IMR-90 (cell line): ENCODE measurements around the gene DDX59. TPM values are rescaled to one million over a fixed set of nuclear protein-coding genes. Genes with fewer than 3 reads are reported as not detected.

Source experiments
- ATAC-seq: fragments of 200-7000 bp; cut with Tn5 transposase; 2 replicates; pipeline ENCODE4 v1.9.1; 2020; ENCODE audit warnings: low read depth, mild to moderate bottlenecking, moderate library complexity
- BruUV-seq: library from RNA; stranded (reverse); fragments of 400-500 nt; replicated peaks from 2 replicates; lab custom pipeline; 2021; lab: Mats Ljungman, UMichigan
- CTCF ChIA-PET: fragments of 300-600 bp; formaldehyde crosslinking; extraction: SDS; loops from one replicate; lab custom pipeline; 2021; ENCODE audit warnings: antibody characterized with exemption; lab: Yijun Ruan, JAX
- POLR2A ChIA-PET: fragments of 300-600 bp; sonication (Branson Sonifier 250); formaldehyde crosslinking; loops from one replicate; lab custom pipeline; 2022; ENCODE audit warnings: antibody characterized with exemption; ENCODE audit not compliant: unreplicated experiment; lab: Charles Lee
- DNase-seq: peaks from one replicate; pipeline ENCODE4 v3.0.0; 2013
- H2AFZ ChIP-seq: replicated peaks from 2 replicates; pipeline ENCODE3; 2013; ENCODE audit warnings: low read length, mild to moderate bottlenecking; ENCODE audit not compliant: poor library complexity
- H2AK5ac ChIP-seq: 2 replicates; pipeline ENCODE4 v1.6.1; 2013; ENCODE audit warnings: low read depth, low read length, inconsistent platforms
- H2AK9ac ChIP-seq: replicated peaks from 2 replicates; pipeline ENCODE3; 2013; ENCODE audit warnings: mild to moderate bottlenecking, low read depth, low read length, moderate library complexity; ENCODE audit not compliant: poor library complexity
- H2BK120ac ChIP-seq: 2 replicates; pipeline ENCODE4 v1.6.1; 2013; ENCODE audit warnings: low read depth, low read length, inconsistent platforms
- H2BK15ac ChIP-seq: 3 replicates; pipeline ENCODE4 v1.6.1; 2013; ENCODE audit warnings: low read depth, low read length, inconsistent platforms
- H2BK20ac ChIP-seq: 2 replicates; pipeline ENCODE4 v1.6.1; 2013; ENCODE audit warnings: low read depth, mild to moderate bottlenecking, inconsistent platforms, low read length, moderate library complexity
- H2BK5ac ChIP-seq: 2 replicates; pipeline ENCODE4 v1.6.1; 2013; ENCODE audit warnings: mild to moderate bottlenecking, low read depth, low read length, inconsistent platforms; ENCODE audit not compliant: poor library complexity, severe bottlenecking
- H3K14ac ChIP-seq: replicated peaks from 2 replicates; pipeline ENCODE4 v1.6.1; 2013; ENCODE audit warnings: low read depth, low read length, inconsistent platforms
- H3K18ac ChIP-seq: 2 replicates; pipeline ENCODE4 v1.6.1; 2013; ENCODE audit warnings: low read depth, low read length, control low read depth
- H3K23ac ChIP-seq: 2 replicates; pipeline ENCODE4 v1.6.1; 2013; ENCODE audit warnings: low read depth, low read length, inconsistent platforms
- H3K27ac ChIP-seq: 2 replicates; pipeline ENCODE4 v1.5.1; 2013; ENCODE audit warnings: mild to moderate bottlenecking, control low read depth, low read length; ENCODE audit not compliant: insufficient read depth
- H3K27me3 ChIP-seq: 2 replicates; pipeline ENCODE4 v1.6.1; 2013; ENCODE audit warnings: low read length; ENCODE audit not compliant: control insufficient read depth, insufficient read depth
- H3K36me3 ChIP-seq: 2 replicates; pipeline ENCODE4 v1.6.1; 2013; ENCODE audit warnings: low read length, mixed read lengths; ENCODE audit not compliant: control insufficient read depth, insufficient read depth
- H3K4ac ChIP-seq: 2 replicates; pipeline ENCODE4 v1.6.1; 2013; ENCODE audit warnings: low read depth, low read length, inconsistent platforms
- H3K4me1 ChIP-seq: 2 replicates; pipeline ENCODE4 v1.6.1; 2013; ENCODE audit warnings: low read length, mixed read lengths; ENCODE audit not compliant: control insufficient read depth, insufficient read depth
- H3K4me2 ChIP-seq: 2 replicates; pipeline ENCODE4 v1.6.1; 2013; ENCODE audit warnings: low read depth, mild to moderate bottlenecking, control low read depth, low read length, moderate library complexity
- H3K4me3 ChIP-seq: 2 replicates; pipeline ENCODE4 v1.5.1; 2013; ENCODE audit warnings: low read depth, mild to moderate bottlenecking, control low read depth, low read length, moderate library complexity; ENCODE audit not compliant: insufficient read depth
- H3K56ac ChIP-seq: 2 replicates; pipeline ENCODE4 v1.6.1; 2013; ENCODE audit warnings: low read length, inconsistent platforms; ENCODE audit not compliant: insufficient read depth; ENCODE audit errors: extremely low read depth
- H3K79me1 ChIP-seq, 2 experiments: 2 replicates each; pipeline ENCODE4 v1.6.1; 2013; ENCODE audit warnings: low read length in 2 of 2, inconsistent platforms in 1 of 2, low read depth in 1 of 2
- H3K9ac ChIP-seq: 2 replicates; pipeline ENCODE4 v1.6.1; 2013; ENCODE audit warnings: low read depth, low read length, control low read depth
- H3K9me1 ChIP-seq: 2 replicates; pipeline ENCODE4 v1.6.1; 2013; ENCODE audit warnings: low read length, inconsistent platforms; ENCODE audit not compliant: insufficient read depth
- H3K9me3 ChIP-seq: 2 replicates; pipeline ENCODE4 v1.6.1; 2013; ENCODE audit warnings: low read length; ENCODE audit not compliant: control insufficient read depth, insufficient read depth
- H4K20me1 ChIP-seq: 2 replicates; pipeline ENCODE4 v1.6.1; 2013; ENCODE audit warnings: low read length, inconsistent platforms; ENCODE audit not compliant: insufficient read depth
- H4K5ac ChIP-seq: 2 replicates; pipeline ENCODE4 v1.6.1; 2013; ENCODE audit warnings: mild to moderate bottlenecking, low read depth, low read length, control low read depth
- H4K8ac ChIP-seq, 2 experiments: 2 replicates each; pipeline ENCODE4 v1.6.1; 2013; ENCODE audit warnings: low read depth in 2 of 2, low read length in 2 of 2, control low read depth in 1 of 2, inconsistent platforms in 1 of 2
- H4K91ac ChIP-seq: 2 replicates; pipeline ENCODE4 v1.6.1; 2013; ENCODE audit warnings: low read depth, low read length, inconsistent platforms; ENCODE audit not compliant: insufficient read depth
- CEBPB ChIP-seq: IDR thresholded peaks from 2 replicates; pipeline ENCODE4 v1.6.1; 2012; ENCODE audit warnings: low read depth, low read length, improper control_type of control experiment
- CHD1 ChIP-seq: IDR thresholded peaks from 2 replicates; pipeline ENCODE4 v1.6.1; 2012; ENCODE audit warnings: low read depth, low read length, improper control_type of control experiment
- CTCF ChIP-seq: conservative IDR thresholded peaks from 2 replicates; pipeline ENCODE4 v1.5.1; 2012; ENCODE audit warnings: mild to moderate bottlenecking, low read depth, low read length, improper control_type of control experiment
- ELK1 ChIP-seq: fragments of 150-350 bp; IDR thresholded peaks from 2 replicates; pipeline ENCODE4 v1.6.1; 2016; ENCODE audit warnings: low read depth, mild to moderate bottlenecking, low read length, moderate library complexity, borderline replicate concordance
- FOS ChIP-seq: fragments of 150-350 bp; IDR thresholded peaks from 2 replicates; pipeline ENCODE4 v1.6.1; 2016; ENCODE audit warnings: low read depth, low read length
- MXI1 ChIP-seq: IDR thresholded peaks from 2 replicates; pipeline ENCODE4 v1.6.1; 2012; ENCODE audit warnings: low read depth, mild to moderate bottlenecking, low read length, moderate library complexity, borderline replicate concordance
- RAD21 ChIP-seq: IDR thresholded peaks from 2 replicates; pipeline ENCODE4 v1.6.1; 2012; ENCODE audit warnings: low read length, improper control_type of control experiment
- RCOR1 ChIP-seq: IDR thresholded peaks from 2 replicates; pipeline ENCODE4 v1.6.1; 2012; ENCODE audit warnings: mild to moderate bottlenecking, low read length, improper control_type of control experiment; ENCODE audit not compliant: insufficient replicate concordance
- RFX5 ChIP-seq: IDR thresholded peaks from 2 replicates; pipeline ENCODE4 v1.8.0; 2012; ENCODE audit warnings: low read depth, mild to moderate bottlenecking, low read length, moderate library complexity
- SMC3 ChIP-seq: fragments of 150-350 bp; IDR thresholded peaks from 2 replicates; pipeline ENCODE4 v1.6.1; 2016; ENCODE audit warnings: low read depth, mild to moderate bottlenecking, antibody characterized with exemption, low read length, moderate library complexity
- USF2 ChIP-seq: fragments of 150-350 bp; IDR thresholded peaks from 2 replicates; pipeline ENCODE4 v1.6.1; 2017; ENCODE audit warnings: mild to moderate bottlenecking, antibody characterized with exemption, low read length, low read depth
- WGBS, 2 experiments: methylation state at CpG; one replicate each; pipeline versions ENCODE4 v1.1.5 to v1.1.7; 2013; ENCODE audit warnings: missing lambda C conversion rate in 2 of 2; ENCODE audit not compliant: insufficient read length in 1 of 2; ENCODE audit errors: extremely low coverage in 2 of 2; 5-methylcytosine and 5-hydroxymethylcytosine counted together
- dilution Hi-C: fragments of 300-500 bp; cut with HindIII; formaldehyde crosslinking; loops from one replicate; pipeline ENCODE4 v1.14.3; 2018; ENCODE audit warnings: low sequenced_read_pairs; ENCODE audit not compliant: unreplicated experiment
- in situ Hi-C: fragments of 300-500 bp; cut with MboI; formaldehyde crosslinking; loops from 3 replicates; pipeline ENCODE4 v1.14.3; 2019; ENCODE audit warnings: low sequenced_read_pairs, inconsistent platforms, mixed read lengths
- intact Hi-C: fragments of 100-400 bp; cut with micrococcal nuclease; formaldehyde crosslinking; loops from 2 replicates; pipeline ENCODE4 v1.10.0; 2022
- polyA plus RNA-seq, 3 experiments: library from polyadenylated mRNA; depleted of rRNA; stranded (reverse); fragments of >200 nt; gene quantifications; 2 replicates each; pipeline ENCODE4 v1.2.3, GENCODE V29; 2012; ENCODE audit warnings: low replicate concordance in 1 of 3
- total RNA-seq: library from RNA; depleted of rRNA; stranded (reverse); fragments of >200 nt; gene quantifications from 2 replicates; pipeline ENCODE4 v1.2.3, GENCODE V29; 2012

Gene DDX59
- total and polyA plus RNA-seq, 2 of the 4 experiments (the other 2 are of a cell fraction), result 8.6 to 9.1 TPM

- H3K27me3 ChIP-seq, result no peaks in the 10 kb centered on the region
- H2BK20ac ChIP-seq, result no peak overlapping the region
- H2BK5ac ChIP-seq, result no peak overlapping the region
- no peak overlapping the region for H2AK5ac ChIP-seq
- no peak overlapping the region for H3K23ac ChIP-seq
- H3K36me3 ChIP-seq, result no peaks in the 10 kb centered on the region
- H4K5ac ChIP-seq, result no peak overlapping the region
- no peak overlapping the region for H4K8ac ChIP-seq
- ChIA-PET POLR2A (no interaction called here), CTCF (interaction anchor here (1.2 kb wide), 1 partner anchor 11 kb away, joined by 4 read pairs; no protein-coding TSS in a partner anchor)
- in situ Hi-C loops (no loop called here), intact Hi-C loops (no loop called here), dilution Hi-C loops (no loop called here)
- H3K9me3 ChIP-seq, result no peaks in the 10 kb centered on the region
- no peak overlapping the region for H3K56ac ChIP-seq
- no peak overlapping the region for H3K27ac ChIP-seq
- H3K4me3 ChIP-seq, result no peak overlapping the region
- H3K9ac ChIP-seq, result no peak overlapping the region
- ATAC-seq (no peak), DNase-seq (no peak)
- H4K91ac ChIP-seq, result no peak overlapping the region
- H2BK120ac ChIP-seq, result no peak overlapping the region
- peaks cover 3% of the 10 kb centered on the region; the same call in 1 of the 2 replicates for H3K9me1 ChIP-seq
- WGBS, 2 experiments, result no CpG with 5 or more reads among the region's 5 CpGs
- no peaks in the 10 kb centered on the region for H3K79me1 ChIP-seq
- no peaks in the 10 kb centered on the region for H4K20me1 ChIP-seq
- H2BK15ac ChIP-seq, result no peak overlapping the region
- no peak overlapping the region for H2AK9ac ChIP-seq
- no peaks in the 10 kb centered on the region for H3K4me1 ChIP-seq
- H3K18ac ChIP-seq, result no peak overlapping the region
- BruUV-seq, result no TSS peak
- TF ChIP-seq CHD1 (no peak), ELK1 (no peak), RCOR1 (no peak), CTCF (no peak), RAD21 (no peak), CEBPB (no peak), FOS (no peak), USF2 (no peak), RFX5 (no peak), SMC3 (no peak), MXI1 (no peak)
- no peak overlapping the region for H3K14ac ChIP-seq
- H3K4me2 ChIP-seq, result no peak overlapping the region
- no peak overlapping the region for H2AFZ ChIP-seq
- H3K4ac ChIP-seq, result no peak overlapping the region
These were observed 37.4 kb upstream of the DDX59 start for GRCh38 chr1:200707116-200707515.
